Ovary (tissue), 9 donors: Measurements from ENCODE around the gene ZRANB1. TPM values are rescaled to one million over a fixed set of nuclear protein-coding genes. Genes with fewer than 3 reads are reported as not detected.

Source experiments
- DNase-seq, 5 donors: peaks; one replicate each; pipeline ENCODE4 v3.0.0-alpha.2; 2019 to 2020
- H3K27ac ChIP-seq, 2 donors: fragments of 200-600 bp; one replicate each; pipeline versions ENCODE4 v1.5.1 to v1.8.0; 2019 to 2022
- H3K27me3 ChIP-seq: fragments of 200-600 bp; one replicate; pipeline ENCODE4 v1.8.0; 2022
- H3K36me3 ChIP-seq: fragments of 200-600 bp; sonication (generic); one replicate; pipeline ENCODE4 v1.5.1; 2019
- H3K4me1 ChIP-seq: one replicate; pipeline ENCODE4 v1.8.1; 2013; ENCODE audit warnings: mild to moderate bottlenecking, moderate library complexity; ENCODE audit not compliant: insufficient read depth
- H3K4me3 ChIP-seq: fragments of 200-600 bp; sonication (generic); one replicate; pipeline ENCODE4 v1.5.1; 2017
- H3K9me3 ChIP-seq, 2 donors: fragments of 200-600 bp in 1 of 2; sonication (generic) in 1 of 2; one replicate each; pipeline versions ENCODE4 v1.5.1 to v1.8.1; 2013 to 2019; ENCODE audit warnings: mild to moderate bottlenecking in 1 of 2, moderate library complexity in 1 of 2
- CTCF ChIP-seq, 3 donors: fragments of 450-650 bp in 2 of 3; fragments of 200-600 bp in 1 of 3; IDR thresholded peaks; one replicate each; pipeline versions ENCODE4 v1.5.1 to v1.8.0; 2016 to 2022; ENCODE audit warnings: antibody characterized with exemption in 3 of 3, mild to moderate bottlenecking in 1 of 3
- EP300 ChIP-seq: sonication (generic); formaldehyde crosslinking; IDR thresholded peaks from one replicate; pipeline ENCODE4 v1.6.1; 2017; ENCODE audit warnings: antibody characterized with exemption
- POLR2A ChIP-seq: fragments of 450-650 bp; IDR thresholded peaks from one replicate; pipeline ENCODE4 v1.6.1; 2017; ENCODE audit warnings: antibody characterized with exemption, mild to moderate bottlenecking, moderate library complexity
- WGBS, 3 donors: extraction: QIAGEN DNeasy Blood & Tissue Kit in 1 of 3; methylation state at CpG; one replicate each; pipeline versions ENCODE4 v1.1.5 to v1.1.7; 2013 to 2017; 5-methylcytosine and 5-hydroxymethylcytosine counted together
- intact Hi-C, 4 donors: fragments of 100-400 bp; cut with DNase I; formaldehyde crosslinking; loops; one replicate each; pipeline versions ENCODE4 v1.11.0 to v1.15.1; 2022 to 2023
- polyA plus RNA-seq, 2 donors: library from polyadenylated mRNA; stranded (reverse); fragments of 200-250 nt in 1 of 2; fragments of 350-450 nt in 1 of 2; fragmentation: Illumina TruSeq in 1 of 2; extraction: RNeasy Lipid Tissue Mini Kit (QIAGEN cat#74804) in 1 of 2; gene quantifications; one replicate each; pipeline ENCODE4 v1.2.3, GENCODE V29; 2013 to 2014
- total RNA-seq, 7 donors: library from RNA; depleted of rRNA in 2 of 7; stranded (reverse); fragments of >200 nt in 2 of 7; fragmentation: NEBNext Ultra II Directional in 3 of 7; extraction: Animal tissue kit (Norgen Biotek cat#: 25700) in 3 of 7; gene quantifications; one replicate each; pipeline versions ENCODE4 v1.1.0 to v1.2.4, GENCODE V29; 2016 to 2023
- donor health status: DM: no; HTN: no; CAD: no; lungs with moderate emphysema.
- donor health status: DM: no; HTN: no; CAD: no.
- donor health status: Bipolar disorder and iron deficiency.
- donor health status: DM: yes; HTN: yes; CAD: no.
- donor health status: DM: no; HTN: no; CAD: no.
- donor health status: DM: yes; HTN: yes; CAD: no.

Gene ZRANB1
- total and polyA plus RNA-seq, 9 donors, result 18.9 to 39.6 (median 27.5) TPM

GRCh38 chr10:124974131-124974530 lies 32.2 kb downstream of the ZRANB1 start:
- Histone ChIP-seq H3K36me3 (no peaks in the 10 kb centered on the region), H3K4me3 (no peak overlapping the region), H3K27me3 (no peaks in the 10 kb centered on the region), H3K4me1 (peaks cover 7% of the 10 kb centered on the region), H3K9me3 (no peaks in the 10 kb centered on the region), H3K27ac (no peak overlapping the region)
- 83 to 91% (median 89%) methylated on average over 5 of the region's 5 CpGs for WGBS, 3 donors
- DNase-seq, result no peak
- TF ChIP-seq POLR2A (no peak), EP300 (no peak), CTCF (IDR thresholded peaks at IDR 0.05) (no peak)
- intact Hi-C loops, result no loop called here

- no peaks in the 10 kb centered on the region for H3K9me3 ChIP-seq
- no peak for DNase-seq
- TF ChIP-seq CTCF (IDR thresholded peaks at IDR 0.05) (no peak), POLR2A (no peak), EP300 (no peak)
- H3K27me3 ChIP-seq, result no peaks in the 10 kb centered on the region
- no peak overlapping the region for H3K4me3 ChIP-seq
- intact Hi-C loops, result no loop called here
- no peaks in the 10 kb centered on the region for H3K36me3 ChIP-seq
- H3K27ac ChIP-seq, result no peak overlapping the region
- peaks cover 5% of the 10 kb centered on the region for H3K4me1 ChIP-seq
- WGBS, 3 donors, result 89 to 92% (median 90%) methylated on average over 5 of the region's 5 CpGs
Measured at GRCh38 chr10:124975977-124976514, 34.1 kb downstream of the ZRANB1 start.

GRCh38 chr10:124977161-124977560 lies 35.2 kb downstream of the ZRANB1 start:
- TF ChIP-seq CTCF (IDR thresholded peaks at IDR 0.05) (no peak), POLR2A (no peak), EP300 (no peak)
- H3K4me1 ChIP-seq, result peaks cover 5% of the 10 kb centered on the region
- intact Hi-C loops, result no loop called here
- H3K27ac ChIP-seq, result no peak overlapping the region
- no peaks in the 10 kb centered on the region for H3K27me3 ChIP-seq
- DNase-seq, result no peak
- no peaks in the 10 kb centered on the region for H3K36me3 ChIP-seq
- 92 to 99% (median 95%) methylated on average over 3 of the region's 3 CpGs for WGBS, 3 donors
- no peak overlapping the region for H3K4me3 ChIP-seq
- no peaks in the 10 kb centered on the region for H3K9me3 ChIP-seq

- H3K27me3 ChIP-seq, result no peaks in the 10 kb centered on the region
- no peak overlapping the region for H3K4me3 ChIP-seq
- TF ChIP-seq POLR2A (no peak), EP300 (no peak), CTCF (IDR thresholded peaks at IDR 0.05) (no peak)
- H3K36me3 ChIP-seq, result no peaks in the 10 kb centered on the region
- 72 to 77% (median 74%) methylated on average over 4 of the region's 4 CpGs for whole genome bisulfite sequencing, 3 donors
- no peak overlapping the region for H3K27ac ChIP-seq
- no peak for DNase-seq
- H3K9me3 ChIP-seq, result no peaks in the 10 kb centered on the region
- intact Hi-C loops, result no loop called here
- peaks cover 5% of the 10 kb centered on the region for H3K4me1 ChIP-seq
Measured at GRCh38 chr10:124977648-124978375, 35.9 kb downstream of the ZRANB1 start.
